D721Med (cell line): Measurements from ENCODE around the gene TRPV6.

ENCODE experiments used
- DNase-seq: peaks from one replicate; pipeline ENCODE4 v3.0.0; 2011; ENCODE audit warnings: low spot score; ENCODE audit not compliant: insufficient read length
- FAIRE-seq: peaks from 2 replicates; lab custom pipeline; 2011; peaks lifted over from hg19 to GRCh38; lab: Jason Lieb, UNC
- TF ChIP-seq, protein P1 (sequence below): IDR thresholded peaks from 2 replicates; pipeline ENCODE4 v1.5.1; 2012; ENCODE audit warnings: mild to moderate bottlenecking, control low read depth; ENCODE audit not compliant: insufficient read depth; ENCODE audit errors: missing control alignments

TRPV6 gene

DNA sequence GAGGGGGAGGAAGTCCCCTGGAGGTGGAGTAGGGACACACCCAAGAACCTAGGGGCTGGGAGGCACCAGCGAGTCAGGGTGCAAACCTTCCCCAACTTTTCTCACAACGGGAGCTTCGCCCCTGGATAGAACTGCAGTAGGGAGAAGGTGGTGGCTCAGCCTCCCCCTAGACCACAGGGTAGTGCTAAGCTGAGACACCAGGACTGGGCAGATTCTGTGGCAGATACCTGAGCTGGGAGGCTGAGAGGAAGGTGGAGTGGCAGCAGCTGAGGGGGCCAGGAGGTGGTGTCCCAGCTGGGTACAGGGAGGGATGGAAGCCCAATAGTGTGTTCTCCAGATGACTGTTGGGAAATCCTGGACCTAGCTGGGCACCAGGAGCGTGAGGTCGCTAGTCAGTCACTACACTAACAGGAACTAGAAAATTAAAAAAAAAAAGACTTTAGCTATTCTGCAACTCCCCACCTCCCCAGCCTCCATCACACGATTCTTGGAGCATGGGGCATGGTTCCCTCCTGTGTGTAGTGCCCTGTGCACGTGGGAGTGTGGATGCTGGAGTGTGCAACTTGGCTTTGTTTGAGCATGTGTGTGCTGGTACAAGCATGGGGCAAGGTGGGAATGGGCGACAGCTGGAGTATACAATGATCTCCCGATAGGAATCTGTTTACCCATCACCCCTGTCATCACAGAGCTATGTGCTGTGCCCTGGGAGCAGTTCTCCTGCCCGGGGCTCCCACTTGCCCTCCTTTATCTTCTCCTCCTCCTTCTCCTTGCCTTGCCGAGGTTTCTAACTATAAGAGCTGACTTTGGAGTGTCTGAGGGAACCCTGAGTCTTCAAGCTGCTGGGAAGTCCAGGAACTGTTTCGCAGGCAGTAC, 8.8 kb upstream of the TRPV6 start:
- FAIRE-seq (no peak), DNase-seq (no peak)
- TF ChIP-seq, protein P1, sequence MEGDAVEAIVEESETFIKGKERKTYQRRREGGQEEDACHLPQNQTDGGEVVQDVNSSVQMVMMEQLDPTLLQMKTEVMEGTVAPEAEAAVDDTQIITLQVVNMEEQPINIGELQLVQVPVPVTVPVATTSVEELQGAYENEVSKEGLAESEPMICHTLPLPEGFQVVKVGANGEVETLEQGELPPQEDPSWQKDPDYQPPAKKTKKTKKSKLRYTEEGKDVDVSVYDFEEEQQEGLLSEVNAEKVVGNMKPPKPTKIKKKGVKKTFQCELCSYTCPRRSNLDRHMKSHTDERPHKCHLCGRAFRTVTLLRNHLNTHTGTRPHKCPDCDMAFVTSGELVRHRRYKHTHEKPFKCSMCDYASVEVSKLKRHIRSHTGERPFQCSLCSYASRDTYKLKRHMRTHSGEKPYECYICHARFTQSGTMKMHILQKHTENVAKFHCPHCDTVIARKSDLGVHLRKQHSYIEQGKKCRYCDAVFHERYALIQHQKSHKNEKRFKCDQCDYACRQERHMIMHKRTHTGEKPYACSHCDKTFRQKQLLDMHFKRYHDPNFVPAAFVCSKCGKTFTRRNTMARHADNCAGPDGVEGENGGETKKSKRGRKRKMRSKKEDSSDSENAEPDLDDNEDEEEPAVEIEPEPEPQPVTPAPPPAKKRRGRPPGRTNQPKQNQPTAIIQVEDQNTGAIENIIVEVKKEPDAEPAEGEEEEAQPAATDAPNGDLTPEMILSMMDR, result no peak

DNA sequence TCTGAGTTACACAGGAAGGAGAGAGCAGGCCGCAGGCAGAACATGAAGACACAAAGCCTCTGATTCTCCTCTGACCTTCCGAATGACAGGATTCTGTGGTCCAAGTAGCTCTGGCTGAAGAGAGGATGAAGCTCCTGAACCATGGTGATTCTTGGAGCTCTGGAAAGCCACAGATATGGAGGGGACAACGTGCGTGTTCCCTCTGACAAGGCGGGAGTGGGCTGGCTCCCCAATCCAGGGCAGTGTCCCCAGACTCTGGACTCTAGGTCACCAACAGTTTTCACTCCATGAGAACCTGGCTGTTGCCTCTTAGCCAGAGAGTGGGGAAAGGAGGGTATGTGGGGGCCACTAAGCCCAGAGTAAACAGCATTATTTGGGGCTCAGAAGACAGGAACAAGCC, 7.4 kb upstream of the TRPV6 start:
- TF ChIP-seq, protein P1, result no peak
- DNase-seq (no peak), FAIRE-seq (no peak)

DNA sequence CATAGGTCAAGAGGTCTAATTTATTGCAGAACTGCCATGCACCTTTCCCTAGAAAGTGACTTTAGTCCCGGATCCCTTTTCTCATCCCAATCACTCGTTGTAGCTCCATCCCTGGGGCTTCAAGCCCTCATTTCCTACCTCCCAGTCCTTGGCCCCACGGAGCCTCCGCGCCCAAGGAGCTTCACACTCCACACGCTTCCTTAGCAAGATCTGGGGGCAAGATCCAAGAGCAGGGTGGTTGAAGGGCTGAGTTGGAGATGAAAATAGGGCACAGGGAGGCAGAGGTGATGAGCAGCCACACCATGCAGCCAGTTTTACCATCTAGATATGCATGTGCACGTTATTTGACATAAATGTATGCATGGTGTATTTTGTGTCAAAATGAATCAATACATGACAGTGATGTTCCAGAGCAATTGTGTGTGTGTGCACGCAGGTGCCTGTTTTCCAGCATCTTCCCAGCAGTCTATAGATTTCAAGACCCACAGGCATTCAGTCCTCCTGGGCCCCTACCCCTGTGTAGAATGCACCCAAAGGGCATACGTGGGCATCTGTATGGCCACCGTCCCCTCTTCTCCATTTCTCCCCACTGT, 6.0 kb upstream of the TRPV6 start:
- TF ChIP-seq, protein P1, result no peak
- FAIRE-seq (no peak), DNase-seq (no peak)

DNA sequence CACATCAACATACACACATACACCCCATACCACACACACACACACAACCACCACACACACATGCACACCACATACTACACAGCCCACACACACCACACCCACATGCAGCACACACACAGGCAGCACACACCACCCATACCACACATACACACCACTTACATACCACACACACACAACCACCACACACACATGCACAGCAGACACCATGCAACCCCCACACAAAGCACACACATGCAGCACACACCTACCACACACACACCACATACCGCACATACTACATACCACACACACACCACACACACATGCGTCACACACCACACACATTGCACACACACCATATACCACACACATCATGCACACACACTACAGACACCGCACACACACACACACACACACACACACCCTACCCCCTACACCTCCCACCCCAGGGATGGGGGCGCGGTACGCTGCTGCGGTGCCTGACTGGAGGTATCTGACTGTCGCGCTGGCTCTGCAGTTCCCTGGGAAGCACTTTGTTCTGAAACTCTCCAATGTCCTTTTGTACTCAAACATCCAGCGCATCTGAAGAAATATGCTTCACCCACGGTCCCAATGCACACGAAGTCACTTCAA, 5.4 kb upstream of the TRPV6 start:
- no peak for DNase-seq
- FAIRE-seq, result no peak
- TF ChIP-seq, protein P1, result no peak

DNA sequence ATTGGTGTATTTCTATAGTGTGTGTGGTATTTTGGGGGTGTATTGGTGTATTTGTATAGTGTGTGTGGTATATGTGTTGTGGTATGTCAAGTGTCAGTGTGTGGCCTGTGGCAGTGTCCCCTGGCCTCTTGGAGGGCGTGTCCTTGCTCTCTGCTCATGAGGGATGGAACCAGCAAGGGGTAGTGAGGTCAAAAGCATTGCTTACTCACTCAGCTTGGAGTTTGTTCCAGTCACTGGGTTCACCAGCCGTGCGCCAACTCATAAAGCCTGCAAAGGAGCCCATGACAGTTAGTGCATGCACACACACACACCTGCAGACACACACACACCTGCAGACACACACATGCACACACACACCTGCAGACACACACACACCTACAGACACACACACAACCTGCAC, 4.3 kb upstream of the TRPV6 start:
- no peak for FAIRE-seq
- TF ChIP-seq, protein P1, result no peak
- DNase-seq, result no peak

DNA sequence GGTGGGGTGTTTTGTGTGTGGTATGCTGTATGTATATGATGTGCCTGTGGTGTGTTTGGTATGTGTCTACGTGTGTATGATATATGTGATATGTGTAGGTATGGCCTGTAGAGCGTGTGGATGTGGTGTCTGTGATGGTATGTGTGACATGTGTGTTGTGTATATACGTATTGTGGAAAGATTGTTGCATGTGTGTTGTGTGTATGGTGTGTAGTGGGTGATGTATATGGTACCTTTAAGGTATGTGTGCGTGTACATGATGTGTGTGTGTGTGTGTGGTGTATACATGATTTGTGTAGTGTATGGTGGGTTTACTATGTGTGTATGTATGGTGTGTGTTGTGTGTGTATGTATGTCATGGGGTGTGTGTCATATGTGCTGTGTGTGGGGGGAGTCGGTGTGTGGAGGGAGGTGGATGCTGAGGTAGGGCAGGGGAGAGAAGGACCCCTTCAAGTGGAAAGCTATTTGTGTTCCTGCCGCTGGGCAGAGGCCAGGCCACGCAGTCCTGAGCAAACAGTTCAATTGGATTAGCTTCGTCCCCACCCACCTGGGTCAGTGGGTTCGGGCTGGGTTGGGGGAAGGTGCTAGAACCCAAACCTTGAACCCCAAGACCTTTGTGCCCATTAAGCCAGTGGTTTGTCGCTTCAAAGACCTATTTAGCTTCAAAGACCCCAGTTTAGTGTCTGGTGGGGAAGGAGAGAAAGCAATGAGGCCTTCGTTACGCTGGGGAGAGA, 1.9 kb upstream of the TRPV6 start:
- FAIRE-seq, result no peak

More for the DNA sequence above, 1.9 kb upstream of the TRPV6 start:
- no peak for DNase-seq
- TF ChIP-seq, protein P1, result no peak
